T-helper 2 cell (primary cell): ENCODE data around the gene ARMH1.
A peak's percentile ranks its signal among the peaks of the same experiment; 100 is the strongest.
"Not testable (repeated sequence)": the region's sequence is repeated elsewhere in the genome, so short reads cannot be mapped to it uniquely, and the experiment has no call there.

Experiments
- DNase-seq, 5 experiments: peaks; one replicate each; pipeline versions ENCODE4 v3.0.0 to v3.0.0-alpha.2; 2012 to 2022

ARMH1 gene

DNA sequence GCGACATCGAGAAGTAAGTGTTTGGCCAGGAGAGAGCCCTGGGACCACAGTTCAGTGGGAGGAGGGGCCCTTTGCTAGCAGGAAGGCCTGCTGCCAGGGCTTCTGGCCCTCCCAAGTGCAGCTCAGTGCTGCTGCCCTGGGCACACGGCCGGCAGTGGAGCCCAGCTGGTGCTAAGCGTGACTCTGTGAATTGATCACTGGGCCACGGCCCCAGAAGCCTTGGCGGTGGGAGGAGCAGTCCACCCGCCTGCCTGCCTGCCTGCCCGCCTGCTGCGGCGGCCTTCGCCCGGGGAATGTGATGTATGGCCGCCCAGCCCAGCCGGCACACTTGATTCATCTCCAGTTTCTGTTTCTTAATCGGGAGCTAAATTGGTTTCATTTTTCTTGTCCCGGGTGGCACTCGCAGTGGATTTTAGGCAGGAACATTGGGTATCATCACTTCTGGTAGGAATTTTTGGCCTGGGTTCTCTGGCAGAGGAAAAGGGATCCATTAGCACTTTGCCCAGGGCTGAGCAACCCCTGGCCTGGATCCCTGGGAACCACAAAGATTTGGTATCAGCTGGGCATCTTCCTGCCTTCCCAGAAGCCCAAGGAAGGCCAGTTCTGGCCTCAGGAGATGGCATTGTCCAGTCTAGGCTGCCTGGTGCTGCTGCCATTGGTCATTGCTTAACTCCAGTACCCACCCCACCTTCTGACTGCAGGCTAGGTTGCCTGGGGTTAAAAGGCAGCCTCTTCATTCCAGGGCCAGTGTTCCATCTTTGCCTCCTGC lies 28.9 kb upstream of the ARMH1 start:
- DNase-seq = no peak

DNA sequence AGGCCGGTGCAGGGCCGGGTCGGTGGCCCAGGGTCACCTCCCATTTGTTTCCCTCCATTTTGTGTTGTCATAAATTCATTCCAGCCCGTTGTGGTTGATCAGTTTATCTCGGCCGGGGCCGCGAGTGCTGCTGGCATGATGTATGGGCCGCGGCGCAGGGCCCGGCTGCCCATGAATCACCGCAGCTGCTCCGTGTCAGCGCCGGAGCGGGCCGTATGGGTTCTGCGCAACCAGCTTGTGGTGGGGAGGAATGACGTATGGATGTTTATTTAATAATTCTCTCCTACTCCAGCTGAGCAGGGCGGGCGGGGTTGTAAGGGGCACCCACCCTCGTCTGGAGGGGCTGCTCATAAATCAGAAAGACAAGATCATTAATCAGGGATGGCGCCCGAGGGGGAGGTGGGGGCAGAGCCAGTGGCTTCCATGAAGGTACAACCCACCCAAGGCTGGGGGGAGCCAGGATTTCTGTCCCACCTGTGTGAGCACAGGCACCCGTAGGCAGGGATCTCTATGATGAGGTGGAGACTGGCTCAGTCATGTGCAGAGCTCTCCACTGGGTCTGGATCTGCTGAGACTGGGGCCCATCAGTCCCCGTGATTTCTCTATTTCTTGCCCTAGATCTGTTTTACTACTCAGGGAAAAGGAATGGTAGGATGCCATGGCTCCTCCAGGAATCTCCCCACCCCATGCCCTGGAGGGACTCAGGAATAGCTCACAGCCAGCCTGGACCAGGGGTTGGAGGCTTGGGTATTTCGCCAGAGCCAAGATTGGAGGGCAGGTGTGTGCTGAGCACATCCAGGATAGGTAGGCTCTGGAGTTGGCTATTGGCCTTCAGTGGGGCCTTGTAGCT lies 28.0 kb upstream of the ARMH1 start:
- no peak for DNase-seq

DNA sequence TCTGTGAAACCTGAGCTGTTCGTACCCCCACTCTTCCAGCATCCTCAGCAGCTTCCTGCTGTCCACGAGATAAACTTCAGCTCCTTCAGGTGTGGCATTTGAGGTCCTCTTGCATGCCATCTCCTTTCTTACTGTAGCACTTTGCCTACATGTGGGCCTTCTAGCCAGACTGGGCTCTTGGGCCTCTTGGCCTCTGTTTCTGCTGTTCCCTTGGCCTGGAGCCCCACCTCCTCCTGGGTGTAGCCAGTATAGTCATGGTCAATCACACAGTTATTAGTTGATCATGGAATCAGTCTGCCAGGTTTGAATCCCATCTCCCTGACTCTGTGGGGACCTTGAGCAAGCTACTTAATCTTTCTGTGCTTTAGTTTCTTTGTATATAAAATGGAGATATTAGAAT lies 26.6 kb upstream of the ARMH1 start:
- no peak for DNase-seq

DNA sequence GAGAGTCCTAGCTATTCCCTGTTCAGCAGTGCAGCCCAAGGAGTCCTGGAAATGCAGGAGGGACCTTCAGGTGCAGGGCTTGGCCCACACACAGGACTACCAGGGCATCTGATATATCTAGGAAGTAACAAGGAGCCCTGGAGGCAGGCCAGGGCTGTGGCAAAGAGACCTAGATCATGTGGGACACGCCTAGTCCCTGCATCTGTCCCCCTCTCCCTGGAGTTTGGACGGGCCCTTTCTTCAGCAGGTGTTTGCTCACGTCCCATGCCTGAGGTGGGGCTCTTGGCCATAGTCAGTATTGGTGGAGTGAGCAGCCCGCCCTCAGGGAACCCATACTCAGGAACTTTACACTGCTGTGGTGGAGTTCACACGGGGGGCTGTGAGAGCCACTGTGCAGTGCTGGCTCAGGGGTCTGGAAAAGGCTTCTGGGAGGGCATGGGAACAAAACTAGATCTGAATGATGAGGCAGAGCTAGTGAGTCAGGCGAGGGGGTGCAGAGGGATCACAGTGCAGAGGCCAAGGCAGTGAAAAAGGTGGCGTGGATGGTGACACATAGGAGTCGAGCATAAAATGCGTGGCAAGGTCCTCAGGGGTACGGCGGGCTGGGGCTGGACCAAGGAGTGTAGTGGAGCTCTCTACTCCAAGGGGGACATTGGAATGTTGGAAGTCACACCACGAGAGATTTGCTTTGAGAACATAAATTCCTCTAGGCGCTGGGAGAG lies 25.8 kb upstream of the ARMH1 start:
- no peak for DNase-seq

DNA sequence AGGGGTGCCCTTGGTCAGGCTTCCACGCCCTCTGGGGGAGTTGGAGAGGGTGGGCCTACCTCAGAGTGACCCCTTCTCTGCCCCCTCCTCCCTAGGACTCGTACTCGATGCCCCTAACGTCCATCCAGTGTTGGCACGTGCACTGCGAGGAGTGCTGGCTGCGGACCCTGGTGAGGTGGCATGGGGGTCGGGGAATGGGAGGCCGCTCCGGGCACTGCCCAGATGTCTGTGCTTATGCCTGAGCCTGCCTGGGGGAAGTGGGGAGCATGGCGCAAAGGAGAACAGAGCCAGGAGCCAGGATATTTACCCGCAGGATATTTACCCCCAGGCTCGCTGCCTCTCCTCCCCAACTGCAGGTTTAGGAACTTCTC lies 24.7 kb upstream of the ARMH1 start:
- no peak for DNase-seq

DNA sequence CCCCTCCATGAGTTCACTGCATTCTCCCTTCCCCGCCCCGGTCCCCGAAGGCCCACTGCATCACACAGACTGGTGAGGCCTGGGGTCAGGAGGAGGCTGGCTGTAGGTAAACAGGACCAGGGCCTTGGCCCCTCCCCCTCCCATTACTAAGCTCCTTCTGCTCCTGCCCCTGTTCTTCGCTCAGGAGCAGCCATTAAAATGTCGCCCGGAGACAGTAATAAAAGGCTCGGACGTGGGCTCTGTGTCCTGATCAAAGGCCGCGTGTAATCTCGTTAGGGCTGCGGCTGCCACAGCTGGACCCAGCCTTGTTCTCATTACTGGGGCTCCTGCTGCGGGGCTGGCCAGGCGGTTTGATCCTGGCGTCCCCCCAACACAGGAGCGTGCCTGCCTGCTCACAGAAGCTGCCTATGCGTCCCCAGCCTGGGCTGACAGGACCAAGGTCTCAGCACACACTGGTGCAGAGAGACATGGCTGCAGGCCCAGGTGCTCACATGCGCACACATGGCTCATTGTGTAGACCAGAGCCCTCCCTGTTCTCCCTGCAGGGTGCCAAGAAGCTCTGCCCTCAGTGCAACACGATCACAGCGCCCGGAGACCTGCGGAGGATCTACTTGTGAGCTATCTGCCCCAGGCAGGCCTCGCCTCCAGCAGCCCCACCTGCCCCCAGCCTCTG lies 24.2 kb upstream of the ARMH1 start:
- DNase-seq = no peak

DNA sequence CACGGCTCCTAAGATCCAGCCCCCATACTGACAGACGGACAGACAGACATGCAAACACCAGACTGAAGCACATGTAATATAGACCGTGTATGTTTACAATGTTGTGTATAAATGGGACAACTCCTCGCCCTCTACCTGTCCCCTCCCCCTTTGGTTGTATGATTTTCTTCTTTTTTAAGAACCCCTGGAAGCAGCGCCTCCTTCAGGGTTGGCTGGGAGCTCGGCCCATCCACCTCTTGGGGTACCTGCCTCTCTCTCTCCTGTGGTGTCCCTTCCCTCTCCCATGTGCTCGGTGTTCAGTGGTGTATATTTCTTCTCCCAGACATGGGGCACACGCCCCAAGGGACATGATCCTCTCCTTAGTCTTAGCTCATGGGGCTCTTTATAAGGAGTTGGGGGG lies 23.4 kb upstream of the ARMH1 start:
- DNase-seq = no peak

DNA sequence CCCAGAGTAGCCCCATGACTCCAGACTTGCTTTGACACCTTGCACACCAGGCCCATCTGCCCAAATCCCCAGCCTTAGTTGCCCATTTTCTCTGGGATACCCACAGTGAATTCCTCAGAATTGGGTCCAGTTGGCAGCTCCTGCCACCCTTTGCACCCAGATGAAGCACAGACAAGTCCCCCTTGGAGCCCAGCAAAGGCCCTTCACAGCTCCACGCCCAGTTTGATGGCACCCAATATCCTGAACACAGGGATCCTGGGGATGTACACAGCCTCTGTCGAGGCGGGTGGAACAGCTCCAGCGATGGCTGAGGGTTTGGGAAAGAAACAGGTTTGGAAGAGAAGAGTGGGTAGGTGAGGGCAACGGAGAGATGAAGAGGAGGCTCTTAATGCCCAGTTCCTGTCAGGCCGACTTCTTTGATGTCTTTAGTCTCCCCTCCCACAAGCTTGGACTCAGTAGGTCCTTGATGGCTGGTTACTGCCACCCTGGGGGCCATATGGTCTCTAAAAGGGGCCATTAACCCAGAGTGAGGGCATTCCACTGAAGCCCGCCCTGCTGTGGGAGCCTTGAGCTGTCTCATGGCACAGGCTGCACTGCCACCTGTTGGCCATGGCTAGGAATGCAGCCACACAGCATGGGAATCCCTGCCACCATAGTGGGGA lies 21.9 kb upstream of the ARMH1 start:
- DNase-seq = peak; percentile 36 to 64 (median 58)

DNA sequence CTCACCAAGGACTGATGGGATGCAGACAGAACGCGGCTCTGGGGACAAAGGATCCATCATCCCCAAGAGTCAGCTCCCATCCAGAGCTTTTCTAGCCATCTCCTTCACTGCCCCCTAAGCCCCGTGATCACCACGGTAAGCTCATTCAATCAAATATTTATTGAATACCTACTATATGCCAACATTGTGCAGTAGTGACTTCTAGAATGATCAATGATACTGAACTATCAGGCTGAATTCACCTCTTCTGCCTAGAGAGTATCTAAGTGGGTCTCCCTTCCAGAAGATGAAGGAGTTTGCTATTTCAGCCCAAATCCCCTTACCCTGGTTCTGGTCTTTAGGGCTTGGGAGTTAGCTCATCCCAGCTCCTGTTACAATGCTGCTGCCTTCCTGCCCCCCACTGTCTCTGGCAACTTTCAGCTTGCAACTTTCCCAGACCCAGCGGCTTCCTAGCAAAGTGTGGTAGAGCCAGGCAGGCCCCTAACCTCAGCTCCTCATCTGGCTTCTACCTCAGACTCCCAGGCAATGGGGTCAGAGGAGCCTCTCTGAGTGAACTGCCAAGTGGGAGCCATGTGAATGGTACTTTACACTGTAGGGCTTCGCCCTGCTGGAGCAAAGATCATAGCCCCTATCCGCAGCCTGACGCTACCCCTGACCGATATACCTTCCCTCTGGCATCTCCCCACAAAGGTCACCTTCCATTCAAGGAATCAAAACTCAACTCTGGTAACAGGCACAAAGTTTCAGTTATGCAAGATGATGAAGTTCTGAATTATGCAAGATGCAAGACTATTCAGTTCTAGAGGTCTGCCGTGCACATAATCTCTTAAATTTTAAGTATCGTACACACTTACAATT lies 21.2 kb upstream of the ARMH1 start:
- no peak for DNase-seq

DNA sequence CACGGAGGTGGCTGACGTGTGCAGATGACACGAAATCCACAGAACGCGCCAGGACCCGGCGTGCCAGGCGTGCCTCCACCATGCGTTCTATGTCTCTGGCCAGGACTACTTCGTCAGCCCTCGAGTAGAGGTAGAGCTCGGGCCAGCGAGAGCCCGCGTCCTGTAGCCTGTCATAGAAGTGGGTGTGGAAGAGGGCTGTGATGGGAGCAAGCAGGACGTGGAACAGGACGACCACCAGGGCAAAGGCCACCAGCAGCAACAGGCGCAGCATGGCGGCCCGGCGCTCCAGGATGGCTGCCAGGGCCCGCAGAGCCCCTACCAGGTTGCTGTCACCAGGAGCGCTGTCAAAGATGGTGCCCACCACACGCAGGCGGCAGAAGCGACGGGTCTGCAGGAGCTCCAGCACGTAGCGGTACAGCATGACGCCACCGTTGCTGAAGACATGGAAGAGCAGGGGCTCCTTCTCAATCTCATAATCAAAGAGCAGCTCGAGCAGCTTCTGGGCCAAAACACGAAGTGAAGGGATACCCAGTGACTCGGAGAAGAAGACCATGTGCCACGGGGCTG lies 19.8 kb upstream of the ARMH1 start:
- DNase-seq = no peak

DNA sequence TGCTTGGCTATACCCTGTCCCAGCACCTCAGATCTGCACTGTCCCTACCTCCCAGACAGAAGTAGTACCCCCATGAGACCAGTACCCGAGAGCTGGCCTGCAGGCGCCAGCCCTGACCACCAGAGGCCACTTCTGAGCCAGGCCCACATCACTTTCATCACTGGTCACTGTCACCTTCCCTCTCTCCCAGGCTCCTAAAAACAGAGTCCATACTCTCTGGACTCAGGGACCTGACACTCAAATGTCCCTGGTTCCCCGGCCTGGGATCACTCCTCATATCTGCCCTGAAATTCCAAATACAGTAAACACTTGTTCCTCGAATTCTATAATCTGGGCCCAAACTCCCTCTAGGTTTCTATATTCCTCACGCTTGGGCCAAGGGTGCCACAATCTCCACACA lies 18.9 kb upstream of the ARMH1 start:
- no peak for DNase-seq

DNA sequence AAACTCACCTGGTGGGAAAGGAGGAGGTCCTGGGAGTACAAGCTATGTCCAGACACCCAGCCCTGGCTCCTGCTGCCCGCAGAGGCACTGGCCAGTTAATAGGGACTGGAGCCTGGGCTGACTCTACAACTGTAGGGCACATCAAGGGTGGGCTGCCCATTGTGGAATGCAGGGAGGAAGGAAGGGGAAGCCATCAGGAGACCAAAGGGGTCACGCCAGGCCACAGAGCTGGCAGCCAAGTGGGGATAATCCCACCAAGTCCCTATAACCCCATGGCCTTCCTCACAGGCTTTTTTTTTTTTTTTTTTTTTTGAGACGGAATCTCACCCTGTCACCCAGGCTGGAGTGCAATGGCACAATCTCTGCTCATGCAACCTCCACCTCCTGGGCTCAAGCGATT lies 14.9 kb upstream of the ARMH1 start:
- no peak for DNase-seq

DNA sequence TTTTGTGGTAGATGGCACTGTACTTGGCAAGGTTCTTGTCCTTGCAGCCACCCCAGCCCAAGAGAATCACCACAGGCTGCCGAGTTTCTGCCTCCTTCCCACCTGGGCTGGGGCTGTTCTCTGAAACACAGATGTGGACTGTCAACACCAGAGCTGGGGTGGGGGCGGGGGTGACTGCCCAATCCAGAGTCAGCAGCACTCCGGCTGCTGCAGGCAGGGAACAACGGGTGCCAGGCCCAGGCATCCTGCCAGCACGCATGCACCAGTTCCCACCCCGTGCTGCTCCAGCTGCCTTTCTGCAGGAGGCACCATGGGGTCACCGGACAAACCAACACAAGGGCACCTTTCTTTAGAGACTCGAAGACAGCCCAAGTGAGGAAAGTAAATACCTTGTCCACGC lies 14.3 kb upstream of the ARMH1 start:
- no peak for DNase-seq

DNA sequence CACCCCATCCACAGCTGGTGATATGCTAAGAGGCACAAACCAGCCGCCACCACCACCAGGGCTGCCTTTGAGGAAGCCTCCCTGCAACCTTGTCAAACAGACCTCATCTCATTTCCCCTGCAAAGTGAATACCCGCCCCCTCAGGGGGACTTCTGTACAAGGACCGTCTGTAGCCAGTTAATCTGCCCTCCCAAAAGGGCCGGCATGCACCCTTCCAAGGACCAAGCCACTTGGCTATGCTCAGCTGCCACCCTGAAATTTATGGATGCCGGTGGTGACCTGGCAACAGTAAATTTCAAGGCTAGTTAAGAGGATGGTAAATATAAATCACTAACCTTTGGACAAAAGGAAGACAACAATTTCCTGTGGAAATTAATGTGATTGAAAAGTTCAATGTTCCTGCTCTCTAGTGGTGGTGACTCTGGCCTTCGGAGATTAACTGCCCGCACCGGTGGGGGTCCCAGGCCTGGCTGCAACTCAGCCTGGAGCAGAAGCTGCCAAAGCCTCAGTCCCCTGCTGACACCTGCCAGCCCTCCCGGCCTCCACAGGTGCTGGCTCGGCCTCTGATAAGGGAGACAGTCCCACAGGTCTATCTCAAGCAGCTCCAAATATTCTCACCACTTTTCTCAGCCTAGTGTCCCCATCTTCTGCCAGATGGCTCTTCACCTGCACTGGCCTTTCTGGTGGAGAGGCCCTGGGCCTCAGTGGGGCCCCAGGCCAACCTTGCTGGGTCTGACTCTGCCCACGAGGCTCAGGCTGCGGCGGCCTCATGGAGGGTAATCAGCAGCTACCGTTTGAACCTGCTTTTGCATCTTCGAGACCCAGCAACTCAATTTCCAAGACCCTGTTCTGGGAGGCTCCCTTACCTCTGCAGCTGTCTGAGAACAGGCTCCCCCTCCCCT lies 12.5 kb upstream of the ARMH1 start:
- no peak for DNase-seq

DNA sequence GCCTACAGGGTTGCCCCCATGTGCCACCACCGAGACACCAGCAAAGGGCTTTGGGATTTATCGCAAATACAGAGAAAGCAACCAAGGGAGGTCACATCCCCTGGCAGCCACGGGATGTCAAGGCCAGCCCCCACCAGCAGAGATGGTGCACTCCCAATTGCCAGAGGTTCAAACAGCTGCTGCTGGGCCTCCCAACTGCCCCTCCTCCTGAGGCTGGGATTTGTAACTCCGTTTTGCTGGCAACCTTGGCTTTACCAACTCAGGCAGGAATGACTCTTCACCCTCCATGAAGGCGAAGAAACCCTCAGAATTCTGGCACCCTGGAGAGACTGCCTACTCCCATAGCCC lies 11.9 kb upstream of the ARMH1 start:
- DNase-seq = no peak

DNA sequence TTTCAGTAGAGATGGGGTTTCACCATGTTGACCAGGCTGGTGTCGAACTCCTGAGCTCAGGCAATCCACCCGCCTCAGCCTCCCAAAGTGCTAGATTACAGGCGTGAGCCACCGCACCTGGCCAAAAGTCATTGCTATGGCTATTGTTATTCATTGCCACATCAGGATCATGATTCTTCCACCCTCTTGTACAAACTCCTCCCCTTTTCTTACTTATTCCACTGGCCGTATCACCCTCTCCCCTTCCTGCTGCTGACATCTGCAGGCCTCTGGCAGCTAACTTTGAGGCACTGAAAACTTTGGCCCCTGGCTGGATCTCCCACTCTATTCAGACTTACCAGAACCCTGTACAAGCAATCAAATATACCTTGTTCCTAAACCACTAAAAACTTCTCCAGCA lies 11.1 kb upstream of the ARMH1 start:
- DNase-seq = no peak

DNA sequence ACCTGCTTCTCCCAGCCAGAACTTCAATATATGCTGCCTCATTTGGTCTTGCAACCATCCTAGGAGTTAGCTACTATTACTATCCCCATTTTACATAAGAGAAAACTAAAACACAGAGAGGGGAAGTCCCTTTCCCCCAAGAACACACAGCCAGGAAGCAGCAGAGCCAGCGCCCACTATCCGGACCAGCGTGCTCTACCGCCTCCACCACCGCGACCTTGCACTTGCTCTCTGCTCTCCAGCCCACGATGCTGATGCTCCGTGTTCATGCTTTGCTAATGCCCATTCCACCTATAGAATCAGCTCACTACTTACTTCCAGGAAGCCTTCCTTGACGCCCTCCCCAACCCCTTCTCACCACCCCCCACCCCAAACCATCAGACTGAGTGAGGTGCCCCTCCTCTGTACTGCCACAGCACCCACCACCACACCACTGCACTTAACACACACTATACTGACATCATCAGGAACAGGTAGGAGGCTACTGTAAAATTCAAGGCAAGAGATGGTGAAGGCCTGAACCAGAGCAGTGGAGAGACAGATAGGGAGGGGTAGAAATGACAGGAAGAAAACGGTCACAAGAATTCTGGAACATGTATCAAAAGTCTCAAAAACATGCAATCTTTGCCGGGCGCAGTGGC lies 9.7 kb upstream of the ARMH1 start:
- DNase-seq = peak in 2 of 5 experiments; percentile 22 to 32

DNA sequence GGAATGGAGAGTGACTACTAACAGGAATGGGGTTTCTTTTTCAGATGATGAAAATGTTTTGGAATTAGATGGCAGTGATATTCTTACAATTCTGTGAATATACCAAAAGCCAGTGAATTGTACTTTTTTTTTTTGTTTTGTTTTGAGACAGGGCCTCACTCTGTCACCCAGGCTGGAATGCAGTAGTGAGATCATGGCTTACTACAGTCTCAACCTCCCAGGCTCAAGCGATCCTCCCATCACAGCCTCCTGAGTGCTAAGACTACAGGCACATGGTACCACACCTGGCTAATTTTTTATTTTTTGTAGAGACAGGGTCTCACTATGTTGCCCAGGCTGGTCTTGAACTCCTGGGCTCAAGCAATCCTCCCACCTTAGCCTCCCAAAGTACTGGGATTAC lies 7.8 kb upstream of the ARMH1 start:
- not testable (repeated sequence) for DNase-seq
